Keratinocyte (primary cell): ENCODE measurements around the gene ASB13. TPM values are rescaled to one million over a fixed set of nuclear protein-coding genes. Genes with fewer than 3 reads are reported as not detected.

Source experiments
- DNase-seq: peaks from one replicate; pipeline ENCODE4 v3.0.0-alpha.2; 2011; ENCODE audit warnings: low read depth, missing footprints, low spot score
- FAIRE-seq: peaks from 2 replicates; lab custom pipeline; 2011; peaks lifted over from hg19 to GRCh38; lab: Jason Lieb, UNC
- H2AFZ ChIP-seq: 2 replicates; pipeline ENCODE4 v1.6.0; 2012; ENCODE audit warnings: low read length, control low read depth, inconsistent platforms; ENCODE audit not compliant: control insufficient read depth
- H3K27ac ChIP-seq: 2 replicates; pipeline ENCODE4 v1.5.1; 2011; ENCODE audit warnings: low read length; ENCODE audit not compliant: control insufficient read depth, insufficient read depth
- H3K27me3 ChIP-seq: 3 replicates; pipeline ENCODE4 v1.6.0; 2011; ENCODE audit warnings: low read length; ENCODE audit not compliant: control insufficient read depth, insufficient read depth; ENCODE audit errors: extremely low read depth
- H3K36me3 ChIP-seq, 2 experiments: 2 replicates in 1 of 2; 3 replicates in 1 of 2; pipeline ENCODE4 v1.5.1; 2011; ENCODE audit warnings: low read length in 2 of 2, mild to moderate bottlenecking in 1 of 2; ENCODE audit not compliant: control insufficient read depth in 2 of 2, insufficient read depth in 2 of 2; ENCODE audit errors: extremely low read depth in 1 of 2
- H3K4me1 ChIP-seq: 3 replicates; pipeline ENCODE4 v1.5.1; 2011; ENCODE audit warnings: low read length; ENCODE audit not compliant: control insufficient read depth, insufficient read depth; ENCODE audit errors: extremely low read depth
- H3K4me2 ChIP-seq: 3 replicates; pipeline ENCODE4 v1.6.0; 2011; ENCODE audit warnings: low read depth, low read length; ENCODE audit not compliant: control insufficient read depth, insufficient read depth; ENCODE audit errors: extremely low read depth
- H3K4me3 ChIP-seq, 3 experiments: fragments of 200-600 bp in 1 of 3; sonication (generic) in 1 of 3; 2 replicates in 2 of 3; 3 replicates in 1 of 3; pipeline ENCODE4 v1.5.1; 2011 to 2016; ENCODE audit warnings: low read length in 3 of 3, mild to moderate bottlenecking in 3 of 3, control low read depth in 2 of 3, inconsistent platforms in 1 of 3, low read depth in 1 of 3, mixed read lengths in 1 of 3, mixed run types in 1 of 3, moderate library complexity in 1 of 3; ENCODE audit not compliant: control insufficient read depth in 2 of 3, insufficient read depth in 2 of 3; ENCODE audit errors: extremely low read depth in 1 of 3
- H3K79me2 ChIP-seq: 2 replicates; pipeline ENCODE4 v1.6.0; 2012; ENCODE audit warnings: low read length; ENCODE audit not compliant: control insufficient read depth, insufficient read depth
- H3K9ac ChIP-seq: 3 replicates; pipeline ENCODE4 v1.6.0; 2011; ENCODE audit warnings: low read length; ENCODE audit not compliant: control insufficient read depth, insufficient read depth; ENCODE audit errors: extremely low read depth
- H3K9me1 ChIP-seq: 3 replicates; pipeline ENCODE4 v1.6.0; 2011; ENCODE audit warnings: low read length; ENCODE audit not compliant: control insufficient read depth, insufficient read depth; ENCODE audit errors: extremely low read depth
- H3K9me3 ChIP-seq: 2 replicates; pipeline ENCODE4 v1.5.1; 2012; ENCODE audit warnings: low read depth, low read length; ENCODE audit not compliant: control insufficient read depth
- H4K20me1 ChIP-seq: 3 replicates; pipeline ENCODE4 v1.6.0; 2011; ENCODE audit warnings: low read length; ENCODE audit not compliant: control insufficient read depth, insufficient read depth; ENCODE audit errors: extremely low read depth
- CTCF ChIP-seq, 3 experiments: IDR thresholded peaks in 1 of 3; conservative IDR thresholded peaks in 1 of 3; optimal IDR thresholded peaks in 1 of 3; 2 replicates in 2 of 3; 3 replicates in 1 of 3; pipeline versions ENCODE3 to v1.5.1; 2011; ENCODE audit warnings: low read length in 3 of 3, mild to moderate bottlenecking in 3 of 3, moderate library complexity in 2 of 3, control low read depth in 1 of 3, inconsistent platforms in 1 of 3; ENCODE audit not compliant: insufficient read depth in 2 of 3; ENCODE audit errors: extremely low read depth in 1 of 3
- EZH2 ChIP-seq: IDR thresholded peaks from one replicate; pipeline ENCODE4 v1.6.1; 2012; ENCODE audit warnings: inconsistent platforms, mild to moderate bottlenecking, low read length, moderate library complexity
- dilution Hi-C: fragments of 300-500 bp; cut with MboI; formaldehyde crosslinking; loops from one replicate; pipeline ENCODE4 v1.7.0; 2020; ENCODE audit warnings: low sequenced_read_pairs; ENCODE audit not compliant: extremely low pct_ligation_motif_present
- polyA plus RNA-seq, 5 experiments: library from polyadenylated mRNA; depleted of rRNA in 3 of 5; stranded (reverse) in 3 of 5; stranded (forward) in 1 of 5; unstranded in 1 of 5; fragments of >200 nt; gene quantifications; 1 replicate in 1 of 5; 2 replicates in 3 of 5; 3 replicates in 1 of 5; pipeline versions ENCODE4 v1.2.1 to v1.2.3, GENCODE V29; 2011 to 2012; ENCODE audit warnings: missing spikeins in 2 of 5, low read depth in 1 of 5, low replicate concordance in 1 of 5

ASB13 gene
- polyA plus RNA-seq, 1 donor (not counting 4 experiments of a cell fraction or from before 2014, with no cell fraction given) = 6.4 TPM

GRCh38 chr10:5655121-5655520 is 11.3 kb downstream of the ASB13 start:
- no peaks in the 10 kb centered on the region for H3K79me2 ChIP-seq
- H3K9ac ChIP-seq = no peak overlapping the region
- FAIRE-seq (no peak), DNase-seq (no peak)
- H3K4me3 ChIP-seq = no peak overlapping the region
- H2AFZ ChIP-seq = no peak overlapping the region
- TF ChIP-seq EZH2 (no peak), CTCF (optimal IDR thresholded peaks at IDR 0.05 in 1 of 3, IDR thresholded peaks at IDR 0.05 in 1 of 3, conservative IDR thresholded peaks at IDR 0.05 in 1 of 3; ENCODE audit: extremely low read depth in 1 of 3, insufficient read depth in 2 of 3, low read length in 3 of 3) (no peak)
- peaks cover 6% of the 10 kb centered on the region for H3K4me1 ChIP-seq
- H4K20me1 ChIP-seq = no peaks in the 10 kb centered on the region
- H3K27me3 ChIP-seq = no peaks in the 10 kb centered on the region
- dilution Hi-C loops = no loop called here
- H3K9me1 ChIP-seq = no peaks in the 10 kb centered on the region
- H3K27ac ChIP-seq = no peak overlapping the region
- H3K9me3 ChIP-seq = no peaks in the 10 kb centered on the region
- peaks cover 0 to 1% of the 10 kb centered on the region in 2 experiments for H3K36me3 ChIP-seq
- no peak overlapping the region for H3K4me2 ChIP-seq

- Histone ChIP-seq H3K27me3 (no peaks in the 10 kb centered on the region), H3K9me1 (no peaks in the 10 kb centered on the region), H3K79me2 (no peaks in the 10 kb centered on the region), H3K4me1 (no peaks in the 10 kb centered on the region), H3K9me3 (no peaks in the 10 kb centered on the region), H3K4me3 (no peak overlapping the region), H2AFZ (no peak overlapping the region), H3K4me2 (no peak overlapping the region), H4K20me1 (no peaks in the 10 kb centered on the region), H3K27ac (no peak overlapping the region), H3K9ac (no peak overlapping the region), H3K36me3 (peaks cover 0 to 1% of the 10 kb centered on the region in 2 experiments)
- TF ChIP-seq CTCF (optimal IDR thresholded peaks at IDR 0.05 in 1 of 3, IDR thresholded peaks at IDR 0.05 in 1 of 3, conservative IDR thresholded peaks at IDR 0.05 in 1 of 3; ENCODE audit: extremely low read depth in 1 of 3, insufficient read depth in 2 of 3, low read length in 3 of 3) = no peak
- no peak for TF ChIP-seq EZH2
- DNase-seq (no peak), FAIRE-seq (no peak)
- dilution Hi-C loops = no loop called here
These were observed 12.1 kb downstream of the ASB13 start for GRCh38 chr10:5654218-5654755.
